ENCODE results near the gene ARAP2.

GRCh38 chr4:36123906-36124305, 120.4 kb downstream of the ARAP2 start:
- TF ChIP-seq, protein P1, sequence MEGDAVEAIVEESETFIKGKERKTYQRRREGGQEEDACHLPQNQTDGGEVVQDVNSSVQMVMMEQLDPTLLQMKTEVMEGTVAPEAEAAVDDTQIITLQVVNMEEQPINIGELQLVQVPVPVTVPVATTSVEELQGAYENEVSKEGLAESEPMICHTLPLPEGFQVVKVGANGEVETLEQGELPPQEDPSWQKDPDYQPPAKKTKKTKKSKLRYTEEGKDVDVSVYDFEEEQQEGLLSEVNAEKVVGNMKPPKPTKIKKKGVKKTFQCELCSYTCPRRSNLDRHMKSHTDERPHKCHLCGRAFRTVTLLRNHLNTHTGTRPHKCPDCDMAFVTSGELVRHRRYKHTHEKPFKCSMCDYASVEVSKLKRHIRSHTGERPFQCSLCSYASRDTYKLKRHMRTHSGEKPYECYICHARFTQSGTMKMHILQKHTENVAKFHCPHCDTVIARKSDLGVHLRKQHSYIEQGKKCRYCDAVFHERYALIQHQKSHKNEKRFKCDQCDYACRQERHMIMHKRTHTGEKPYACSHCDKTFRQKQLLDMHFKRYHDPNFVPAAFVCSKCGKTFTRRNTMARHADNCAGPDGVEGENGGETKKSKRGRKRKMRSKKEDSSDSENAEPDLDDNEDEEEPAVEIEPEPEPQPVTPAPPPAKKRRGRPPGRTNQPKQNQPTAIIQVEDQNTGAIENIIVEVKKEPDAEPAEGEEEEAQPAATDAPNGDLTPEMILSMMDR (IDR thresholded peaks at IDR 0.05 in 8 of 11, conservative IDR thresholded peaks at IDR 0.05 in 3 of 11): no peak
- no peak for TF ChIP-seq POLR2AphosphoS5 (IDR thresholded peaks at IDR 0.05)

Data from spleen (tissue), 7 donors.